SK-N-SH (cell line): ENCODE results near the gene KLF16.

Experiments
- CHD2 ChIP-seq: fragments of 150-350 bp; IDR thresholded peaks from 2 replicates; pipeline ENCODE4 v1.6.1; 2018; ENCODE audit warnings: low read length; ENCODE audit not compliant: partially characterized antibody
- CTCF ChIP-seq: fragments of 200-600 bp; sonication (generic); IDR thresholded peaks from 2 replicates; pipeline ENCODE4 v1.6.1; 2017; ENCODE audit warnings: antibody characterized with exemption, mild to moderate bottlenecking, moderate library complexity
- ELF1 ChIP-seq: IDR thresholded peaks from 2 replicates; pipeline ENCODE4 v1.4.0; 2012
- EP300 ChIP-seq, 2 experiments: IDR thresholded peaks; 2 replicates each; pipeline versions ENCODE4 v1.4.0 to v1.6.1; 2012; ENCODE audit warnings: borderline replicate concordance in 1 of 2, low read depth in 1 of 2, low read length in 1 of 2
- PBX3 ChIP-seq: IDR thresholded peaks from 2 replicates; pipeline ENCODE4; 2012
- POLR2AphosphoS5 ChIP-seq: IDR thresholded peaks from 2 replicates; pipeline ENCODE4 v1.6.1; 2012; ENCODE audit warnings: low read depth, low read length
- REST ChIP-seq: IDR thresholded peaks from 2 replicates; pipeline ENCODE4 v1.6.1; 2012; ENCODE audit warnings: mild to moderate bottlenecking, low read depth, low read length, moderate library complexity
- RFX5 ChIP-seq: IDR thresholded peaks from 2 replicates; pipeline ENCODE4 v1.6.1; 2012; ENCODE audit warnings: mild to moderate bottlenecking, improper control_type of control experiment, low read length
- TEAD4 ChIP-seq: IDR thresholded peaks from 2 replicates; pipeline ENCODE4 v1.4.0; 2012; ENCODE audit warnings: mild to moderate bottlenecking, borderline replicate concordance; ENCODE audit not compliant: insufficient read depth
- YY1 ChIP-seq: IDR thresholded peaks from 2 replicates; pipeline ENCODE4 v1.4.0; 2012; ENCODE audit warnings: low read depth, mild to moderate bottlenecking

GRCh38 chr19:1832046-1832663 is 31.2 kb downstream of the KLF16 start:
- TF ChIP-seq CHD2 (no peak), CTCF (no peak), YY1 (no peak), TEAD4 (no peak), RFX5 (no peak), PBX3 (no peak), ELF1 (no peak), POLR2AphosphoS5 (no peak), EP300 (IDR thresholded peaks at IDR 0.05; ENCODE audit: borderline replicate concordance in 1 of 2, low read depth in 1 of 2, low read length in 1 of 2) (no peak), REST (no peak)
